PC-9 (cell line): ENCODE data around the gene LCK. TPM values are rescaled to one million over a fixed set of nuclear protein-coding genes. Genes with fewer than 3 reads are reported as not detected.
"Not testable (repeated sequence)": the region's sequence is repeated elsewhere in the genome, so short reads cannot be mapped to it uniquely, and the experiment has no call there.

Experiments
- BruUV-seq: library from RNA; stranded (reverse); fragments of 400-500 nt; replicated peaks from 2 replicates; lab custom pipeline; 2021; lab: Mats Ljungman, UMichigan
- CTCF ChIA-PET: fragments of 300-600 bp; sonication (Branson Sonifier 250); formaldehyde crosslinking; loops from one replicate; lab custom pipeline; 2022; ENCODE audit warnings: antibody characterized with exemption; lab: Charles Lee
- POLR2A ChIA-PET: fragments of 300-600 bp; sonication (Branson Sonifier 250); formaldehyde crosslinking; loops from one replicate; lab custom pipeline; 2022; ENCODE audit warnings: antibody characterized with exemption; ENCODE audit not compliant: unreplicated experiment; lab: Charles Lee
- DNase-seq, 2 experiments: peaks; one replicate each; pipeline versions ENCODE4 v3.0.0 to v3.0.0-alpha.2; 2015 to 2022; ENCODE audit warnings: mixed read lengths in 1 of 2
- H2AFZ ChIP-seq: fragments of 200-600 bp; sonication (generic); 2 replicates; pipeline ENCODE4 v1.8.1; 2017; ENCODE audit warnings: antibody characterized with exemption
- H3F3A ChIP-seq: fragments of 200-600 bp; sonication (generic); 2 replicates; pipeline ENCODE4 v1.8.1; 2017; ENCODE audit warnings: antibody characterized with exemption, mild to moderate bottlenecking, low read depth; ENCODE audit not compliant: insufficient read depth
- H3K27ac ChIP-seq: fragments of 200-600 bp; sonication (generic); 2 replicates; pipeline ENCODE4 v1.6.1; 2016; ENCODE audit warnings: mixed run types
- H3K27me3 ChIP-seq: fragments of 200-600 bp; sonication (generic); 2 replicates; pipeline ENCODE4 v1.6.1; 2016; ENCODE audit warnings: low read depth, mixed run types; ENCODE audit not compliant: insufficient read depth
- H3K36me3 ChIP-seq: fragments of 200-600 bp; sonication (generic); 2 replicates; pipeline ENCODE4 v1.6.1; 2016; ENCODE audit warnings: low read depth, mixed run types
- H3K4me1 ChIP-seq: fragments of 200-600 bp; sonication (generic); replicated peaks from 2 replicates; pipeline ENCODE4 v1.6.1; 2016; ENCODE audit warnings: mixed run types; ENCODE audit not compliant: insufficient read depth
- H3K4me2 ChIP-seq: fragments of 200-600 bp; sonication (generic); 2 replicates; pipeline ENCODE4 v1.6.1; 2017; ENCODE audit warnings: mixed run types
- H3K4me3 ChIP-seq: fragments of 200-600 bp; sonication (generic); 2 replicates; pipeline ENCODE4 v1.6.1; 2016; ENCODE audit warnings: mixed run types
- H3K79me2 ChIP-seq: fragments of 200-600 bp; sonication (generic); 2 replicates; pipeline ENCODE4 v1.6.1; 2017; ENCODE audit warnings: low read depth, mixed run types
- H3K9me2 ChIP-seq: fragments of 200-600 bp; sonication (generic); 2 replicates; pipeline ENCODE4 v1.8.1; 2017; ENCODE audit warnings: mild to moderate bottlenecking; ENCODE audit not compliant: insufficient read depth
- H3K9me3 ChIP-seq: fragments of 200-600 bp; sonication (generic); 2 replicates; pipeline ENCODE4 v1.8.1; 2016; ENCODE audit warnings: low read depth; ENCODE audit not compliant: insufficient read depth
- H4K20me1 ChIP-seq: fragments of 200-600 bp; sonication (generic); 2 replicates; pipeline ENCODE4 v1.8.1; 2017; ENCODE audit not compliant: insufficient read depth
- CTCF ChIP-seq: fragments of 200-600 bp; sonication (generic); conservative IDR thresholded peaks from 2 replicates; pipeline ENCODE4 v1.6.1; 2017; ENCODE audit warnings: mixed run types, antibody characterized with exemption, mild to moderate bottlenecking, moderate library complexity
- EZH2 ChIP-seq: fragments of 200-600 bp; sonication (generic); IDR thresholded peaks from 2 replicates; pipeline ENCODE4 v1.8.0; 2017; ENCODE audit warnings: antibody characterized with exemption, low read depth
- intact Hi-C: fragments of 100-400 bp; cut with micrococcal nuclease; formaldehyde crosslinking; loops from one replicate; pipeline ENCODE4 v1.10.0; 2022; ENCODE audit not compliant: unreplicated experiment
- total RNA-seq: library from RNA; stranded (reverse); gene quantifications from 2 replicates; pipeline ENCODE4 v1.2.3, GENCODE V29; 2021

Gene LCK
- total RNA-seq, 1 experiment from 2014 or later, result 2.0 TPM

DNA sequence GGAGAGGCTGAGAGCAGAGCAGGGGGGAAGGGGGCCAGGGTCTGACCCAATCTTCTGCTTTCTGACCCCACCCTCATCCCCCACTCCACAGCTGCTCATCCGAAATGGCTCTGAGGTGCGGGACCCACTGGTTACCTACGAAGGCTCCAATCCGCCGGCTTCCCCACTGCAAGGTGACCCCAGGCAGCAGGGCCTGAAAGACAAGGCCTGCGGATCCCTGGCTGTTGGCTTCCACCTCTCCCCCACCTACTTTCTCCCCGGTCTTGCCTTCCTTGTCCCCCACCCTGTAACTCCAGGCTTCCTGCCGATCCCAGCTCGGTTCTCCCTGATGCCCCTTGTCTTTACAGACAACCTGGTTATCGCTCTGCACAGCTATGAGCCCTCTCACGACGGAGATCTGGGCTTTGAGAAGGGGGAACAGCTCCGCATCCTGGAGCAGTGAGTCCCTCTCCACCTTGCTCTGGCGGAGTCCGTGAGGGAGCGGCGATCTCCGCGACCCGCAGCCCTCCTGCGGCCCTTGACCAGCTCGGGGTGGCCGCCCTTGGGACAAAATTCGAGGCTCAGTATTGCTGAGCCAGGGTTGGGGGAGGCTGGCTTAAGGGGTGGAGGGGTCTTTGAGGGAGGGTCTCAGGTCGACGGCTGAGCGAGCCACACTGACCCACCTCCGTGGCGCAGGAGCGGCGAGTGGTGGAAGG is 23.7 kb downstream of the LCK start:
- peaks cover 18% of the 10 kb centered on the region for H3K4me1 ChIP-seq
- intact Hi-C loops, result no loop called here
- peaks cover 6% of the 10 kb centered on the region; the same call in 1 of the 2 replicates for H3F3A ChIP-seq
- BruUV-seq, result no TSS peak
- no peaks in the 10 kb centered on the region for H4K20me1 ChIP-seq
- peak overlapping the region; percentile 86; the same call in 1 of the 2 replicates for H3K4me2 ChIP-seq
- TF ChIP-seq EZH2 (no peak), CTCF (no peak)
- no peaks in the 10 kb centered on the region for H3K36me3 ChIP-seq
- ChIA-PET CTCF (interaction anchor here (0.6 to 0.7 kb wide), 3 partner anchors 26 to 281 kb away, joined by 3 to 6 read pairs (median 3); no protein-coding TSS in a partner anchor), POLR2A (interaction anchor here (0.6 kb wide), 1 partner anchor 195 kb away, joined by 4 read pairs; no protein-coding TSS in a partner anchor)
- no peak overlapping the region for H2AFZ ChIP-seq
- H3K27ac ChIP-seq, result no peak overlapping the region
- H3K79me2 ChIP-seq, result no peaks in the 10 kb centered on the region
- H3K9me2 ChIP-seq, result no peaks in the 10 kb centered on the region
- H3K4me3 ChIP-seq, result no peak overlapping the region
- H3K9me3 ChIP-seq, result no peaks in the 10 kb centered on the region
- DNase-seq, result no peak
- H3K27me3 ChIP-seq, result no peaks in the 10 kb centered on the region

GRCh38 chr1:32275424-32275823 is 24.4 kb downstream of the LCK start:
- ChIA-PET CTCF (interaction anchor here (0.6 to 0.7 kb wide), 4 partner anchors 23 to 281 kb away, joined by 3 to 8 read pairs (median 4); no protein-coding TSS in a partner anchor), POLR2A (no interaction called here)
- Histone ChIP-seq H3K27me3 (no peaks in the 10 kb centered on the region), H2AFZ (no peak overlapping the region), H3K27ac (no peak overlapping the region), H4K20me1 (no peaks in the 10 kb centered on the region), H3K9me3 (no peaks in the 10 kb centered on the region), H3K4me3 (no peak overlapping the region), H3K9me2 (no peaks in the 10 kb centered on the region), H3F3A (peaks cover 6% of the 10 kb centered on the region; the same call in 1 of the 2 replicates), H3K36me3 (no peaks in the 10 kb centered on the region), H3K4me1 (peaks cover 18% of the 10 kb centered on the region), H3K4me2 (no peak overlapping the region), H3K79me2 (no peaks in the 10 kb centered on the region)
- intact Hi-C loops, result no loop called here
- DNase-seq, result peak in 1 of 2 experiments; percentile 24
- TF ChIP-seq CTCF, result no peak
- TF ChIP-seq EZH2, result no peak
- BruUV-seq, result no TSS peak

DNA sequence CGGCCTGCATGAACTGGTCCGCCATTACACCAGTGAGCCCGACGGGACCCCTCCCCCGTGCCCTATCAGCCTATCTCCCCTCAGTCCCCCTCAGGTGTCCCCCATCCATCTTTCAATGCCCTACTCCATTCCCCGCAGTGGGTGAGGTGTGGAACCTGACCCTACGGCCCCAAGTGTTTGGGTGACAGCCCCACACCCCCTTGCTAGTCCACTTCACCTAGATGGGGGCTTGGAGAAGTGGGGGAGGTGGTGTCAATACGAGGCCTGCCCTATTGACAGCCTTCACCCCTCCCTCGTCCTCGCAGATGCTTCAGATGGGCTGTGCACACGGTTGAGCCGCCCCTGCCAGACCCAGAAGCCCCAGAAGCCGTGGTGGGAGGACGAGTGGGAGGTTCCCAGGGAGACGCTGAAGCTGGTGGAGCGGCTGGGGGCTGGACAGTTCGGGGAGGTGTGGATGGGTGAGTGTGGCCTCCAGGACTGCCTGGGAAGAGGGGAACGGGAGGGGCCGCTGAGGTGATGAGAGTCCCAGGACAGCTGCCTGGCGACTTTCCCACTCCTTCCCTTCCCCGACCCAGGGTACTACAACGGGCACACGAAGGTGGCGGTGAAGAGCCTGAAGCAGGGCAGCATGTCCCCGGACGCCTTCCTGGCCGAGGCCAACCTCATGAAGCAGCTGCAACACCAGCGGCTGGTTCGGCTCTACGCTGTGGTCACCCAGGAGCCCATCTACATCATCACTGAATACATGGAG is 25.1 kb downstream of the LCK start:
- Histone ChIP-seq H2AFZ (no peak overlapping the region), H3K79me2 (no peaks in the 10 kb centered on the region), H3K4me1 (peaks cover 18% of the 10 kb centered on the region), H3K4me2 (no peak overlapping the region), H3K9me2 (no peaks in the 10 kb centered on the region), H3K27ac (no peak overlapping the region), H3F3A (peaks cover 6% of the 10 kb centered on the region; the same call in 1 of the 2 replicates), H3K4me3 (no peak overlapping the region), H3K27me3 (no peaks in the 10 kb centered on the region), H3K9me3 (no peaks in the 10 kb centered on the region), H3K36me3 (no peaks in the 10 kb centered on the region), H4K20me1 (no peaks in the 10 kb centered on the region)
- ChIA-PET POLR2A (no interaction called here), CTCF (interaction anchor here (0.6 kb wide), 1 partner anchor 24 kb away, joined by 8 read pairs; no protein-coding TSS in a partner anchor)
- TF ChIP-seq CTCF (no peak), EZH2 (no peak)
- intact Hi-C loops, result no loop called here
- no TSS peak for BruUV-seq
- no peak for DNase-seq

DNA sequence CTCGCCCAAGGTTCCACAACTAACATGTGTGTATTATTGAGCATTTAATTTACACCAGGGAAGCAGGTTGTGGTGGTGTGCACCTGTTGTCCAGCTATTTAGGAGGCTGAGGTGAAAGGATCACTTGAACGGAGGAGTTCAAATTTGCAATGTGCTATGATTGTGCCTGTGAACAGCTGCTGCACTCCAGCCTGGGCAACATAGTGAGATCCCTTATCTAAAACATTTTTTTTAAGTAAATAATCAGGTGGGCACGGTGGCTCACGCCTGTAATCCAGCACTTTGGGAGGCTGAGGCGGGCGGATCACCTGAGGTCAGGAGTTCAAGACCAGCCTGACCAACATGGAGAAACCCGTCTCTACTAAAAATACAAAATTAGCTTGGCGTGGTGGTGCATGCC is 33.7 kb downstream of the LCK start:
- H3K4me3 ChIP-seq, H3K79me2 ChIP-seq, H3K9me3 ChIP-seq, POLR2A ChIA-PET, intact Hi-C loops, H3K27ac ChIP-seq, H3K36me3 ChIP-seq, H3K27me3 ChIP-seq, DNase-seq, H4K20me1 ChIP-seq, H2AFZ ChIP-seq, H3F3A ChIP-seq, CTCF ChIA-PET, BruUV-seq, H3K4me2 ChIP-seq, H3K9me2 ChIP-seq: not testable (repeated sequence)
- H3K4me1 ChIP-seq, result peaks cover 16% of the 10 kb centered on the region
